GM19324 (cell line): ENCODE data around the gene COL17A1.

Experiments
- ATAC-seq: cut with Tn5 transposase; IDR thresholded peaks from one replicate; pipeline ENCODE4 v1.9.1; 2021; ENCODE audit warnings: mild to moderate bottlenecking, moderate library complexity; ENCODE audit not compliant: unreplicated experiment, low FRiP score

COL17A1 gene

DNA sequence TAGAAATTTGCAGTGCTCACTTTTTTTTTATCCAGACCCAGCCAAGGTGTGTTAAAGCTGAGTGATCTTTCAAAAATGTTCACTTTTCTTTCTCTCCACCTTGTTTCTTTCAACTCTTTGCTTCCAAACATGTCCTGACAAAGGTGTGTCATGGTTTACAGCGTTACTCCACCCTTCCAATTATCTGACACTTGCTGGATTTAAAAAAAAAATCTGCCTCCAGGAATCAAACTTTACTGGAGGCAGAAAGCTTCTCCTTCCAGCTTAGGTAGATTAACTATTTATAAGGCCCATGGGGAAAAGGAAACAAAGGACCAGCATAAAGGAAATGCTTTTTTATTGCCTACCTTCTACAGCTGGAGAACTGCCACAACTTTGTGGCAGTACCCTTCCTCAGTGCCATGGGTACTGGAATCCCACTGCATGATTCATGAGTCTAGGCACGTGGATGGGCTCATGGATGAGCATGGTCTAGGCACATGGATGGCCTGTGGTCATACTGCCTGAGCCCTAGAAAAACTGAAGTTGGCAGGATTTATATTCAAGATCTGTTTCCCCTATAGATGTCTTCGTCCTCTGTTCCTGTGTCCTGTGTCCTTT, at the start of gene COL17A1:
TSS of gene COL17A1 (minus strand) at position 80 of the 600 bp plus-strand sequence. CDS start 5,207 bp downstream, outside the sequence.
- ATAC-seq, result no peak

DNA sequence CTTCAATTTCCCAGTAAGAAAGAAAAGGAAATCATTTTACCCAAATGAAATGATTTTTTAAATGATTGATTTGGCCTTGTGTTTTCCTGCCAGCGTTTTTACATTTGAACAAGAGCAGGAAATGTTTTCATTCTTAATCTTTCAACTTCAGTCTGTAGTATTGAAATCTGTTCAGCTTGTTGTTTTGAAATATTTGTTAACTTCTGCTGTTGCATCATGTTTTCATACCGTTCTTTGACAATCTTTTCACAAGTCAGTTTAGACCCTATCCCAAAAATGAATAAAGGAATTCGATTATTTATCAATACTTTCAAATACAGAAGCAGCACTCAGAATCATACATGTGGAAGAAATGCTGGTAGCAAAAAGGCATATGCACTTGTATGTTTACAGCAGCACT, 44.4 kb upstream of the COL17A1 start:
- ATAC-seq, result no peak

DNA sequence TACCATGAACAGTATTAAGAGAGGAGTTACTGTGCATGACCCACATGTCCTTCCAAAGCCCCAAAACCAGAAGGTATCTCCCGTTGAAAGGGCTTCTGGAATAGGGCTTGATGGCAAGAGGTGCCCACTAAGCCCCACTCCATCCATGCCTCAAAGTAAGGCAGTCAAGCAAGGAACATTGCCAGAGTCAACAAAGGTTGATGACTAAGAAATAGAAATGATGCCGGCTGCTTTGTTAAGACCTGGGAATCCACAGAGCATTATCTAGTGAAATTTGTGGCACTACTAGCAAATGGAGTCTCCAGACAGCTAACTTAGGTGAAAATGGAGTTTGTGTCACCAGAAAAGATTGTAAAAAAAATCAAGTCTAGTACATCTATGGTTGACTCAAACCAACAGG, 42.5 kb upstream of the COL17A1 start:
- no peak for ATAC-seq

DNA sequence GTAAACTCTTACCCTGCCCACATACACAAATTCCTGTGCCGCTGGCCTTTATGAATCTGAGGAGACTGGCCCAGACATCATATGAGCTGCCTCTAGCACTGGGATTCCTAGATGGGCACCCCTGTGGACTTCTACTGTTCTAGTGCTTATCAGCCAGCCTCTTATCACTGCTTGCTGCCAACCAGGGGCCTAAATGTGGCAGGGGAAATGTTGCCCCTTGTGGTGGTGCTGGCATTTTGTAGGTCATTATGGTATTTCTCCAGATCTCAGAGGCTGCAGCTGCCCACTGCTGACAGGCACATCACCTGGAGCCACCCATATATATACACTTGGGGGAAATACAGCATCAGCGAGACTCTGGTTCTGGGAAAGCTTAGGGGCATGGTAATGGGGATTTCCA, 41.7 kb upstream of the COL17A1 start:
- ATAC-seq, result no peak

DNA sequence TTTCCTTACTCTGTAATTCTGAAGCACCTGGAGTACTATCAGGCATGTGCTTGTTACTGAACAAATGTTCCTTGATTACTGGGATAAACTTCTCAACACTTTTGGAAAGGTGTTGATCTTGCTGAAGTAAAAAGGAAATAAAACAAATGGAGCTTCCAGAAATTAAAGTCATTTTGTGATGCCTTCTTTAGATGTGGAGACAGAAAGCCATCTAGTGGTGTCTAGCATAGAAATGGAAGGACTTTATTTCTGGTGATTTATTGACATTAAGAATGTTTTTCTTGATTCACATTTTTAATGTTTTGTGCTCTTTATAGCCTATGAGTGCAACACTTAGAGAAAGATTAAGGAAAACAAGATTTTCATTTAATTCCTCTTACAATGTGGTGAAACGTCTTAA, 37.7 kb upstream of the COL17A1 start:
- ATAC-seq, result no peak

DNA sequence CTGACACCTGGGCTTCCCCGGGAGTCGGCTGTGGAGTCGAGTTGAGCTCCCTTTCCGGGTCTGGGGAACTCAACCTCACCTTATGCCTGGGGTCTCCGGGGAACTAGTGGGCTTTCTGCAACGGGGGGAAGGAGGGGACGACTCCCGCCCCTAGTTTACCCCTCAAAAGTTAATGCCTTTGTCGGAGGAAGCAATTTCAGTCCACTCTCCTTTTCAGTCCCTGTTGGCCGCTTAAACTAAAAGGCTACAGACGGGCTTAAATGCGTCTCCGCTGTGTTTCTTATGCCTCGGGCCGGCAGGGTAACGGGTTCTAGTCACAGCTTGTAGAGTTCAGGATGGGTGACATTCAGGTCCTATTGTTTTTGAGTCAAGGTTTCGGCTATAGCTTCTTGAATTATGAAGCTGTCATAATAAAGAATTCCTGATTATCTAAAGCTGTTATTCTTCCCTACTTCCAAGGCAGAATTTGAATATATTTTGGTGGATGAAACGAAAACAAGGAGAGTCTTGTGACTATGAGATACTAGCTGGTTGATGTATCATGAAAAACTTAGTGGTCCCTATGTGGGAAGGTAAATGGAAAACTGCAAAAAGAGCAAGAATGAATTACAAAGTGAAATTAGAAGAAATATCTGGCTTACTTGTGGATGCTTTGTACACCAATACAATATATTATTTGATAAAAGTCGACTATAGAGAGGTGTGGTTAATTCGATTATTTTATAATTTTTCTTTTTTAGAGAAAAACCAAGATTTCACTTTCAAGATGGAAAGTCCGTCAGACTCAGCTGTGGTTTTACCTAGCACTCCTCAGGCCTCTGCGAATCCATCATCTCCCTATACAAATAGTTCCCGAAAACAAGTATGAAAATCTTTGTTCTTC, 36.8 kb upstream of the COL17A1 start:
- ATAC-seq, result peak; percentile 1

DNA sequence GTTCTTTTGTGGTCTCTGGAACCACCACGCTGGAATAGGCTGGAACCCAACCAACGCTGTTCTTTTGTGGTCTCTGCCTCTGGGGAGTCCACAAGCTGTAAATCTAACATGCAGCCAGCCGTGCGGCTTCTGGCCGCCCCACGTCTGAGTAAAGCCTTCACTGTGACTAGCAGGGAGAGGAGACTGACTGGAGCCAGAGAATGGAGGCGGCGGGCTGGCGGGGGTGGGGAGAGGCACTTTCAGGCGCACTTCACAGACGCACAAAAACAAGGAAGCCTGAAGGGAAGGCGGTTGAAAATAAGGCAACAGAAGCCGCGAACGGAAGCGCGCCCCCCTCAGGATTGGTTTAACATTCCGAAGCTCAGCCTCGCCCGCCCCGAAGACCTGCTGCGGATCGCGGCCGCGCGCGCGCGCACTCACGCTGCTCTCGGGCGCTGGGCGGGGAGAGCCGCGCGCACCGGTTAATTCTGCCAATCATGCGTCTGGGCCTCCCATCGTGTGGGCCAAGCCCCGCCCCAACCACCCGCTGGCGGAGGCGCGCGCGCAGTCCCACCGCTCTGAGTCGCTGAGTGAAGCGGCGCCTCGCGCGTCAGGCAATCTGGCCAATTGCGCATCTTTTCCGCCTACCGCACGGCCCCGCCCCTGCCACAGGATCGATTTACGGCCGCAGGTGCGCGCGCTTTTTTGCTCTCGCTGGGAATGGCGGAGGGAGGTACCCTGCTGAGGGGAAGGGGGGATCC, 36.0 kb upstream of the COL17A1 start, which contains the start of gene SFR1:
TSS of gene SFR1 (plus strand) at position 687 of the 740 bp plus-strand sequence. CDS start at position 700, 13 bp downstream.
- peak; percentile 91 for ATAC-seq

DNA sequence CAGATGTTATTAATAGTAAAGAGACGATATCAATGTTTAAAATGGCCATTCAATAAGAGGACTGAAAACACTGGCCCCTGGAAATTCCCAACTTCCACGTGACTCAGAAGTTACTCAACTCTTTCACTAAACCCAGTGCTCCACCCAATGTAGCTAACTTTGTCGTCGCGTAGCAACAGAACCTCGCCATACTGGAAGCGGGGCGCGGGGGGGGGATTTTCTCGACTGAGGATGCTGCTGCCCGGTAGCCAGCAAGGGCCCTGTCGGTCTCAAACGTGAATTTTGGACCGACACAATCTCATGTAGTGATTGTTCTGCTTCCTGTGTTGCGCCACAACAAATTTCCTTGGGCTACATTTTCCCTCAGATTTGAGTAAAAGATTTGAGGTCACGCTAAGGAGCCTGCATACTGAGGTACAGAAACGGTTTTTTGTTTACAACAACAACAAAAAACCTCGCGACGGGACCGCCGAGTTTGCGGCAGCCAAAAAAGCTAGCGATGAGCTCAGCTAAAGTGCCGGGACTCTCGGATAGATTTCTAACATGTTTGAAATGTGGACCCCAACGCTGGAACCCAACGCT, 35.3 kb upstream of the COL17A1 start:
- peak; percentile 19 for ATAC-seq

DNA sequence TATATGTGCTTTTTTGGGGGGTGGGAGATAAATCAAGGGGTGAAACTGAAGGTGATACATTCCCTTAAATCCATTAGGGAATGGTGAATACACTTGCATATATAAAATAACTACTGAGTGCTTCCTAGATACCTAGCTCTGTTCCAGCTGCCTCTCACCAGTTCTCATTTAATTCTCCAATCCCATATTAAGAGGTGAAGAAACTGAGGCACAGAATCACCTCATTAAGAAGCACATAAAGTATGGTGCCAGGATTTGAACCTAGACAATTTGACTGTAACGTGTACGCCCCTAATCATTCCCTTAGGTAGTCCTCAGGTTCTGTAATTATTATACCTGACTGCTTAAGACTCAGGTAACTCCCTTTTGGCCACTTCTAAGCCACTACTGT, 34.8 kb upstream of the COL17A1 start:
- ATAC-seq, result no peak

DNA sequence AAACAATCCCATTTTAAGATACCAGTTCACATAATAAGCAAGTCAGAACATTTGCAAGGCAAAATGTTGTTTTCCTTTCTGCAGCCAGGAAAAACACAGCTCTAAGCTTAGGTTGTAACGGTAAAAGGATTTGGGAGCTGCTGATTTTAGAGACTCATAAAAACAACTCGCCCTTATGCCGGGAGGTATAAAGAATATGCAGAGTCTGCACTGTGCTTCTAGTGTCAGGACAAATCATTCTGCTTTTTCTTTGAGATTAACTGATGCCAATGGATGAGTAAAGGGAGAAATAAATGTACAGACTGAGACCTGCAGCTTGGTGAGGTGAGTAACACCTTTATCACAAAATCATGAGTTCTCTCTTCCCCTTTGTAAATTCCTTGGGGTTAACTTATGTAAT, 34.3 kb upstream of the COL17A1 start:
- no peak for ATAC-seq

DNA sequence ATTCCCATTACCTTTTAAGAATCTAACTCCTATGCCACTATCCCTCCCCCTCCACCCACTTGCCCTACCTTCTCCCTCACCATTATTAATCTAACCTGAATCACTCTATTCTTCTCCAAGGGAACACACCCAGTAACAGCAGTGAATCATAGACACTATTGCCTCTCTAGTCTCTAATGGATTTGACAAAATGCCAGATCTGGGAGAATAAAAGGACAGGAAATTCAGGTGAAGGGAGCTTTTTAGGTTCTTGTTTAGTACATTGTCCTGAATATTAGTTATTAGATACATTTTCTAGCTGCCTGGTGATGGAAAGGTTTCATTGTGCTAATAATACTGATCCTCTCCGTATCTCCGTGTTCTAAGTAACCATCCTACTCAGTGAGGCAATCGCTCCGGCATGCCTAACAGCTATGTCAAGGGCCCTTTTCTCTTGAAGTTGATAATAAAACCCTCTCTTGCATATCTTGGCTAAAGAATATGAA, 32.2 kb upstream of the COL17A1 start:
- ATAC-seq, result no peak

DNA sequence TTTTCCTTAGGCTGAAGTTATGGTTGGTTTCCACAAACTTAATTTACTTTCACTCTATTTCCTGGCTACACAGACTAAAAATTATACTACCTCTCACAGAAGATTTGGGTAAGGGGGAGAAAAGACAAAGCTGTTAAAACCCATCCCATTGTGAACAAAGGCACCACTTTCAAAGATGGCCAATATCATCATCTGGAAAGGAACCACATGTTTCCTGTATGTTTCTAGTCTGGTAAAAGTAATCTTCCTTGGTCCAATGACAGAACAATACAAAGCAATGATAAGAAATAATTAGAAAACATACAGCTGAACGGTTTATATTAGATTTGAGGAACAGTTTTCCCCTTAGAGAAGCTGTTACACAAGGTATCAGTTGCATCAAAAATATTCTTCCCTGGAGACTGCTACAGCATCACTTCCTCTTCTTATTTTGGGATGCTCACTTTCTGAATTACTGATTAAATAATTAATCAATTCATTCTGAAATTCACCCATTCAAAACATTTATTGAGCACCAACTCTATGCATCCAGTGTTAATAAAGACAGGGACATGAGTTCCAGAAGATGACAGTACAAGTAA, 27.8 kb upstream of the COL17A1 start:
- no peak for ATAC-seq

DNA sequence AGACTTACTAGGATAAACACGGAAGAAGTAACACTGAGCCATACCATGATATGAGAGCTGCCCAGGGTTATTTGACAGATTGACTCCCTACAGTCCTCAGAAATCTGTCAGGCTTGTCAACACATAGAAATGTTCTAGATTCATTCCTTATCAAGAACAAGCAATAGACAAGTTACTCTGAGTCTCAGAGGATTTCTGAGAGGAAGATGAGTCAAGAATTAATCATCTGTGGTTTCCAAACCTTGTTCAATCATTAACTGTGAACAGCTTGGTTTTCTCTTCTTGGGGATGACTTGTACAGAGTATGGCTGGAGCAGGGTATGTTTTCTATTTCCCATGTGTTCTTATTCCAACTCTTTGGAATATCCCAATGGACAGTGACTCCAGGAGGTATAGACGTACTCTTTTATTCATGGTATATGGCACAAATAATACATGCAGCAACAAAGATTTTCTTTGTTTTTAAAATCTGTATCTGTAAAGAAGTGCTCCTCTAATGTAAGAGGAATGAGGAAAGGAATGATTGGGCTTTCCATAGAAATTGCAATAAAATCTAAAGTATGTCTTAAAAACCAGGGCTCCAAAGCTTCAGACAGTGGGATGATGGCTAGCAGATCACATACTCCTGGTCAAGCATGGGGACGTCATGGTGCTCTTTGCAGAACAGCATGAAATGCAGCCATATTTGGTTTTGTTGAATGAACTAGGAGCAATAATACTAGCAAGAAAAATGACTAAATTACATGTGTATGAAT, 24.4 kb upstream of the COL17A1 start:
- peak; percentile 82 for ATAC-seq

DNA sequence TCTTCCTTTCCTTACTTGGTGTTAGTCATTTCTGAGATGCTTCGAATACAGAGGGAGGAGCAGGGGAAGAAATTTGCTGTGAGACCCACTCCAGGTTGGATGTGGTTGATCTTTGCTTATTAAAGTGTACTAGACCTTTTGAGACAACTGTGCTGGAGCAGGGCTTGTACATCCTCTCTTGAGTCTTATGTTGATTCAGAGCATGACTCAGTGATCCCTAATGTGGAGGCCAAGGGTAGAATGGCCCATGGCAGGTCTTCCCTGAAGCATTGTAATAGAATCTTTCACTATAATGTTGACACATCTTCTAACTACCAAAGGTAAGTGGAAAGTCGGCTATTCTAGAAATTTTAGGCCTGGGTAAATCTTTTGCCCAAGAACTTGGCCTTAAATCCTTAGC, 19.2 kb upstream of the COL17A1 start:
- no peak for ATAC-seq

DNA sequence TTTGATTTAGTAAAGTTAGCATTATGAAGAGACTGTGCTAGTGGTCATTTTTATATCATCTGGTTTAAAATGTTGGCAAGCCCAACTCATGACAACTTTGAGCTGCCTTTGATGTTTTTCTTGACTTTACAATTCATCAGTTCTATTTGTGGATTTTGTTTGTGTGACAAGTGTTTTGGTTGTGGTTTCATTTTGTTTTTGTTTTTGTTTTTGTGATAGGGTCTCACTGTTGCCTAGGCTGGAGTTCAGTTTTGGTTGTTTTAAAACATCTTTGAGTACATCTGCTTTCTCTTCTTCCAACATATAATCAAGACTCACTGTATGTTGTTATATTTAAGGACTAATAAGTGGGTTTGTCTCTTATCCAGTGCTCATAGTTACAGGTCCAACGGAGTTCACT, 18.7 kb upstream of the COL17A1 start:
- ATAC-seq, result no peak

DNA sequence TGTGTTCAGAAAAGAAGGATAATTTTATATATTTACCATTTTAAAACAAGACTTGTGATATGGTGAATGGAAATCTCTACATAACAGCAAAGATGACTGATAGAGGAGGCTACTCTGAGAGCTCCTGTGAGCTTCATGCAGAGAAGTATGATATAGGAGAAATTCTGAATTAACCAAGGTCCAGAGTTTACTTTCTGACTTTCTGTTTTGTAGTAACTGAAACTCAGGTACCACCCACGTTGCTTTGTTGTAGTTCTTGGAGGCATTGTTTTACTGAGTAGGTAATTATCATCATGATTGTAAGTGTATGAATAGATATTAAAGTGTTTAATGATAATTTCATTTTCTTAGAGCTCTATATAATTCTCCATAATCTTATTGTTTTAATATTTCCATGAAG, 18.3 kb upstream of the COL17A1 start:
- ATAC-seq, result no peak

DNA sequence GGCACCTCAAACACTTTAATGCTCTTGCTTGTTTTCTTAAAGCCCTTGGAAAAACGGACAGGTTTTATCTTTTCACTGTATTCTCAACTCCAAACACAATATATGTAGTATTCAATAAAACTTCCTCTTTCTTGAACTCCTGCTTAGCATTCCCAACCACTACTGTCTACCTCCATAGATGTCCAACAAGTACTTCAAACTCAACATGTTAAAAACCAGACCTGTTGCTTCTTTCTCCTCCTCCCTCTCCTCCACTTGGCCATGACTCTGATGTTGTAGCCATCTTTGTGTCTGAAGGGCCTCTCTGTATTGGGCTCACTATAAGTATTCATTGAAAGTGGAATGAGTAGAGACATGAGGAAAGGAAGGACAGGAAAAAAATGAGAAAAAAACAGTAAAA, 16.2 kb upstream of the COL17A1 start:
- no peak for ATAC-seq

DNA sequence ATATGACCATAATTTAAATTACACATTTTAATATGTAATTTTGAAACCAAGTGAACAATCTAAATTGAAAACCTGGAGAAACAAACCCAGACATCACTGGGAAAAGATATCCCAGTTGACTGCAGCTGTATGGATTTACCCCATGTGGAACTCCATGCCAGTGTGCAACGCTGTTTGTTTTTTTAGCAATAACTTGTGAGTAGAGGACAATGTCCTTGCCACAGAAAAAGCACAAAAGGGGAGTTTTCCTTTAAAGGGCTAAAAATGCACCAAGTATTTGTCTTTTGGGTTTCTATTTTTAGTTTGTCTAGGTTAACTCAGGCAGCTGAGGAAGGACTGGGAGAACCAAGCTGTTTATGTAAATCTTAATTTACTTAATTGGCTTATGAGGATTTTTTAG, 15.1 kb upstream of the COL17A1 start:
- no peak for ATAC-seq

DNA sequence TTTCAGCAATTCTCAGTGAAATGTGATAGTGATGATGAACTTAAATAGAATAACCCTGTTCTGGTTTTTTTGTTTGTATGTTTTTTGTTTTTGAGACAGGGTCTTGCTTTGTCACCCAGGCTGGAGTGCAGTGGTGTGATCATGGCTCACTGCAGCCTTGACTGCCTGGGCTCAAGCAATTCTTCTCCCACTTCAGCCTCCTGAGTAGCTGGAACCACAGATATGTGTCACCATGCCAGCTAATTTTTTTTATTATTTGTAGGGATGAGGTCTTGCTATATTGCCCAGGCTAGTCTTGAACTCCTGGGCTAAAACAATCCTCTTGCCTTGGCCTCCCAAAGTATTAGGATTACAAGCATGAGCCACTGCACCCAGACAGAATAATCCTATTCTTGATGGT, 14.3 kb upstream of the COL17A1 start:
- ATAC-seq, result no peak

DNA sequence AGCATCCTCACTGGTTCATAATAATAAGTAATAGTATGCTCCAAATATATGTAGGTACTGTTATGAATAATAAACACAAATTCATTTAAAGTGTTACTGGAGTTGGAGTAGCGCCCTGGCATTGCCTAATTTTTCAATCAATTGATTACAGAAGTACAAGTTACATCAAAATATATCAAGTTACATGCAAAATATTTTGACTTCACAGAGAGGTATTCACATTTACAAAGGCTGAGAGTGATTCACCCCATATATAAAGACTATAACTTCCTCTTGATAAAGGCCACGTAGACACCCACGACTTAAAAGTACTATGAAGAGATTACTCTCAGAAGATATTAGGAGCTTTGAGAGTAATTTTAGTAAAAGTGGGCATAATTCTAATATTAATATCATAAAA, 13.6 kb upstream of the COL17A1 start:
- ATAC-seq, result no peak
